ENCODE data around the gene F10. TPM values are rescaled to one million over a fixed set of nuclear protein-coding genes. Genes with fewer than 3 reads are reported as not detected.

F10 gene
- total and polyA plus RNA-seq, 4 donors: 2.5 to 18.8 (median 7.7) TPM

- Histone ChIP-seq H3K36me3 (ENCODE audit: control insufficient read depth in 4 of 4, insufficient read depth in 4 of 4, low read length in 4 of 4) (peaks cover 17 to 35% (median 23%) of the 10 kb centered on the region in 4 donors), H3K27me3 (ENCODE audit: control insufficient read depth in 3 of 3, insufficient read depth in 3 of 3, low read length in 2 of 3) (no peaks in the 10 kb centered on the region), H3K27ac (ENCODE audit: low read depth in 1 of 2, low read length in 1 of 2) (peak overlapping the region; percentile 23 to 76), H3K4me3 (no peak overlapping the region), H3K9ac (ENCODE audit: insufficient read depth in 1 of 2, low read length in 2 of 2) (no peak overlapping the region), H3K9me3 (ENCODE audit: control insufficient read depth in 4 of 4, insufficient read depth in 3 of 4, low read length in 3 of 4) (no peaks in the 10 kb centered on the region), H3K4me1 (ENCODE audit: control insufficient read depth in 5 of 5, insufficient read depth in 5 of 5, low read length in 5 of 5) (no peaks in the 10 kb centered on the region)
- 71 to 84% methylated on average over 12 to 13 of the region's 13 CpGs for WGBS, 2 donors
- TF ChIP-seq, protein P1, sequence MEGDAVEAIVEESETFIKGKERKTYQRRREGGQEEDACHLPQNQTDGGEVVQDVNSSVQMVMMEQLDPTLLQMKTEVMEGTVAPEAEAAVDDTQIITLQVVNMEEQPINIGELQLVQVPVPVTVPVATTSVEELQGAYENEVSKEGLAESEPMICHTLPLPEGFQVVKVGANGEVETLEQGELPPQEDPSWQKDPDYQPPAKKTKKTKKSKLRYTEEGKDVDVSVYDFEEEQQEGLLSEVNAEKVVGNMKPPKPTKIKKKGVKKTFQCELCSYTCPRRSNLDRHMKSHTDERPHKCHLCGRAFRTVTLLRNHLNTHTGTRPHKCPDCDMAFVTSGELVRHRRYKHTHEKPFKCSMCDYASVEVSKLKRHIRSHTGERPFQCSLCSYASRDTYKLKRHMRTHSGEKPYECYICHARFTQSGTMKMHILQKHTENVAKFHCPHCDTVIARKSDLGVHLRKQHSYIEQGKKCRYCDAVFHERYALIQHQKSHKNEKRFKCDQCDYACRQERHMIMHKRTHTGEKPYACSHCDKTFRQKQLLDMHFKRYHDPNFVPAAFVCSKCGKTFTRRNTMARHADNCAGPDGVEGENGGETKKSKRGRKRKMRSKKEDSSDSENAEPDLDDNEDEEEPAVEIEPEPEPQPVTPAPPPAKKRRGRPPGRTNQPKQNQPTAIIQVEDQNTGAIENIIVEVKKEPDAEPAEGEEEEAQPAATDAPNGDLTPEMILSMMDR (IDR thresholded peaks at IDR 0.05; ENCODE audit: control extremely low read depth, extremely low read depth): no peak
- DNase-seq: no peak
- ATAC-seq (ENCODE audit: insufficient read depth, low FRiP score): no peak
These were observed 63.7 kb downstream of the F10 start for GRCh38 chr13:113186061-113186900.

- TF ChIP-seq, protein P1 (IDR thresholded peaks at IDR 0.05; ENCODE audit: control extremely low read depth, extremely low read depth): no peak
- Histone ChIP-seq H3K36me3 (ENCODE audit: control insufficient read depth in 4 of 4, insufficient read depth in 4 of 4, low read length in 4 of 4) (peaks cover 21 to 33% (median 23%) of the 10 kb centered on the region in 4 donors), H3K4me1 (ENCODE audit: control insufficient read depth in 5 of 5, insufficient read depth in 5 of 5, low read length in 5 of 5) (no peaks in the 10 kb centered on the region), H3K9me3 (ENCODE audit: control insufficient read depth in 4 of 4, insufficient read depth in 3 of 4, low read length in 3 of 4) (no peaks in the 10 kb centered on the region), H3K27ac (ENCODE audit: low read depth in 1 of 2, low read length in 1 of 2) (peak overlapping the region; percentile 70 to 76), H3K4me3 (no peak overlapping the region), H3K27me3 (ENCODE audit: control insufficient read depth in 3 of 3, insufficient read depth in 3 of 3, low read length in 2 of 3) (no peaks in the 10 kb centered on the region), H3K9ac (ENCODE audit: insufficient read depth in 1 of 2, low read length in 2 of 2) (no peak overlapping the region)
- DNase-seq: peak in 1 of 3 donors; percentile 31
- peak; percentile 89 for ATAC-seq (ENCODE audit: insufficient read depth, low FRiP score)
- 58 to 76% methylated on average over 9 of the region's 9 CpGs for WGBS, 2 donors
These were observed 64.7 kb downstream of the F10 start for GRCh38 chr13:113187263-113187669.

- no peak for ATAC-seq (ENCODE audit: insufficient read depth, low FRiP score)
- TF ChIP-seq, protein P1 (IDR thresholded peaks at IDR 0.05; ENCODE audit: control extremely low read depth, extremely low read depth): no peak
- Histone ChIP-seq H3K27me3 (ENCODE audit: control insufficient read depth in 3 of 3, insufficient read depth in 3 of 3, low read length in 2 of 3) (no peaks in the 10 kb centered on the region), H3K27ac (ENCODE audit: low read depth in 1 of 2, low read length in 1 of 2) (peak overlapping the region in 1 of 2 donors; percentile 48), H3K4me1 (ENCODE audit: control insufficient read depth in 5 of 5, insufficient read depth in 5 of 5, low read length in 5 of 5) (no peaks in the 10 kb centered on the region), H3K9me3 (ENCODE audit: control insufficient read depth in 4 of 4, insufficient read depth in 3 of 4, low read length in 3 of 4) (no peaks in the 10 kb centered on the region), H3K4me3 (no peak overlapping the region), H3K36me3 (ENCODE audit: control insufficient read depth in 4 of 4, insufficient read depth in 4 of 4, low read length in 4 of 4) (peaks cover 23 to 35% (median 29%) of the 10 kb centered on the region in 4 donors), H3K9ac (ENCODE audit: insufficient read depth in 1 of 2, low read length in 2 of 2) (no peak overlapping the region)
- DNase-seq: no peak
- WGBS, 2 donors: 95 to 96% methylated on average over 23 of the region's 23 CpGs
These were observed 65.5 kb downstream of the F10 start for GRCh38 chr13:113187883-113188665.

Measured in lung (tissue), 12 donors.